Nephron (organoid): Measurements from ENCODE around the gene MLYCD.

Experiments
- H3K27ac Mint-ChIP-seq, 3 experiments: 2 replicates each; pipeline ENCODE4 v1.8.0; 2020; ENCODE audit warnings: mixed read lengths in 3 of 3, mild to moderate bottlenecking in 2 of 3, moderate library complexity in 1 of 3
- H3K27me3 Mint-ChIP-seq: 2 replicates; pipeline ENCODE4 v1.8.0; 2021; ENCODE audit warnings: low read depth, mild to moderate bottlenecking, moderate library complexity, mixed read lengths
- H3K36me3 Mint-ChIP-seq: 2 replicates; pipeline ENCODE4 v1.8.0; 2020; ENCODE audit warnings: low read depth, mixed read lengths
- H3K4me1 Mint-ChIP-seq: 2 replicates; pipeline ENCODE4 v1.8.0; 2020; ENCODE audit warnings: mixed read lengths
- H3K4me3 Mint-ChIP-seq, 3 experiments: 2 replicates each; pipeline ENCODE4 v1.8.0; 2020; ENCODE audit warnings: mild to moderate bottlenecking in 3 of 3, mixed read lengths in 3 of 3, moderate library complexity in 2 of 3
- H3K9me3 Mint-ChIP-seq: 2 replicates; pipeline ENCODE4 v1.8.0; 2020; ENCODE audit warnings: mixed read lengths
- TF ChIP-seq, protein P1 (sequence below), 3 experiments: fragments of 200-600 bp; sonication (generic); IDR thresholded peaks; one replicate each; pipeline ENCODE4 v1.5.0; 2021; ENCODE audit warnings: antibody characterized with exemption in 3 of 3; ENCODE audit not compliant: unreplicated experiment in 3 of 3

The MLYCD gene

DNA sequence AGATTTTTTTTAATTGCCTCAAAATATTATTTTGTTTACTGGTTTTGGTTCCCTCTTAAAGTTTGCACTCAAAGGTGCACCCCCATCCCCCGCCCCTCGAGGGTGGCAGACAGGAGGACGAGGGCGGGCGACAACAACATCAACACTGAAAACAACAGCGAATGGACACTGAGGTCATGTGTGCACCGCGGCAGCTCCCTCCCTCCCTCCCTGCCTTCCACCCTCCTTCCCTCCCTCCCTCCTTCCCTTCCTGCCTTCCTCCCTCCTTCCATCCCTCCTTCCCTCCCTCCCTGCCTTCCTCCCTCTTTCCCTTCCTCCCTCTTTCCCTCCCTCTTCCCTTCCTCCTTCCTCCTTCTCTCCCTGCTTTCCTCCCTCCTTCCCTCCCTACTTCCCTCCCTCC is 52.6 kb downstream of the MLYCD start:
- Mint-ChIP-seq H3K27me3 (peaks cover 13% of the 10 kb centered on the region), H3K36me3 (no peaks in the 10 kb centered on the region), H3K4me1 (peaks cover 12% of the 10 kb centered on the region), H3K4me3 (no peak overlapping the region), H3K9me3 (no peaks in the 10 kb centered on the region), H3K27ac (no peak overlapping the region)
- TF ChIP-seq, protein P1, sequence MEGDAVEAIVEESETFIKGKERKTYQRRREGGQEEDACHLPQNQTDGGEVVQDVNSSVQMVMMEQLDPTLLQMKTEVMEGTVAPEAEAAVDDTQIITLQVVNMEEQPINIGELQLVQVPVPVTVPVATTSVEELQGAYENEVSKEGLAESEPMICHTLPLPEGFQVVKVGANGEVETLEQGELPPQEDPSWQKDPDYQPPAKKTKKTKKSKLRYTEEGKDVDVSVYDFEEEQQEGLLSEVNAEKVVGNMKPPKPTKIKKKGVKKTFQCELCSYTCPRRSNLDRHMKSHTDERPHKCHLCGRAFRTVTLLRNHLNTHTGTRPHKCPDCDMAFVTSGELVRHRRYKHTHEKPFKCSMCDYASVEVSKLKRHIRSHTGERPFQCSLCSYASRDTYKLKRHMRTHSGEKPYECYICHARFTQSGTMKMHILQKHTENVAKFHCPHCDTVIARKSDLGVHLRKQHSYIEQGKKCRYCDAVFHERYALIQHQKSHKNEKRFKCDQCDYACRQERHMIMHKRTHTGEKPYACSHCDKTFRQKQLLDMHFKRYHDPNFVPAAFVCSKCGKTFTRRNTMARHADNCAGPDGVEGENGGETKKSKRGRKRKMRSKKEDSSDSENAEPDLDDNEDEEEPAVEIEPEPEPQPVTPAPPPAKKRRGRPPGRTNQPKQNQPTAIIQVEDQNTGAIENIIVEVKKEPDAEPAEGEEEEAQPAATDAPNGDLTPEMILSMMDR (IDR thresholded peaks at IDR 0.05; ENCODE audit: unreplicated experiment in 3 of 3): no peak

DNA sequence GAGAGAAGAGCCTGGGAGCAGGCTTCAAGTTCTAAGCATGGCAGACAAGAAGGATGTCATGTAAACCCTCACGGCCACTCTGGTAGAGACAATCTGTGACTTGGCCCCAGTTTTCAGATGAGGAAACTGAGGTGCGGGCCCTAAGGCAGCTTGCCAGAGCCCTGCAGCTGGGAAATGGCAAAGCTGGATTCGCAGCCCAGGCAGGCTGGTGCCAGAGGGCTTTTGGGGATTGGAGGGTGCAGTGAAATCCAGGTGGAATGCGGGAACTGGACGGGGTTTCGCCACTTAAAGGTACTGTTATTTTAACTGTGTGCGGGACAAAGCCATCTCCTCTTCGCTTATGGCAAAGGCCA is 53.6 kb downstream of the MLYCD start:
- peak overlapping the region in 1 of 3 experiments; percentile 28 for H3K4me3 Mint-ChIP-seq
- peaks cover 16% of the 10 kb centered on the region for H3K27me3 Mint-ChIP-seq
- H3K4me1 Mint-ChIP-seq: peaks cover 12% of the 10 kb centered on the region
- TF ChIP-seq, protein P1 (IDR thresholded peaks at IDR 0.05; ENCODE audit: unreplicated experiment in 3 of 3): no peak
- H3K9me3 Mint-ChIP-seq: no peaks in the 10 kb centered on the region
- no peak overlapping the region for H3K27ac Mint-ChIP-seq
- H3K36me3 Mint-ChIP-seq: no peaks in the 10 kb centered on the region

DNA sequence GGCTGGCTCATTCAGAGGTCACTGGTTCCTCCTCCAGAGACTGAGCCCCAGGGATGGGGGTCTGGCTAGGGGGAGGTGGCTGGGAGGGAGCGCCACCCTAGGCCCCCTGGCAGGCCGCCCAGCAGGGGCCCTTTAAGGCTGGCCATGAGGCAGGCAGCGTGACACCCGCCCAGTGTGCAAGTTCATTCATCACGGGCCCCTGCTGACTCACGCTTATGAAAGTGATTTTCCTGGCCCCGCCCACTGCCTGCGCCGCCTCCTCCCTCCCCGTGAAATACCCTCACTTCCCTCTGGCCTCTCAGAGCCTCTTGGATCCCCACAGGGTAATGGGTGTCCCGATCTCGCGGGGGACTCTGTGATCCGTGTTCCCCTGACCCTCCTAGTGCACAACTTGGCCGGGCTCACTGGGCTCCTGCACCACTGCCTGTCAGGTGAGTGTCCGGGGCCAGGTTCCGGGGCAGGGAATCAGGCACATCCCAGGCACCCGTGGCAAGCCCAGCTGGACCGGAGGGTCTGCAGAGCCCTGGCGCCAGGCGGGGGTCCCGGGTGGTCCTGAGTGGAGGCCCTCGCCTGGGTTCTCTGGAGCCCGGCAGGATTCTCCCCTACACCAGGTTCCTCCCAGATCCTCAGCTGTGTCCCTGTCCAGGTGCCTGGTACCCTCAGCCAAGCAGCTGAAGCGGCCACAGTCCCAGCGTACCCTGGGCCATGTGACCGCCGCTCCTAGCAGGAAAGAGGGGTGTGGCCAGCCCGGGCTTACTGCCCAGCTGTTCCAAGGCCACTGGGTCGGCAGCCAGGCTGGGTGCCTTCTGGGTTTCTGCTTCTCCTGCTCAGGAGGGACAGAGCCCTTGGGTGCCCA is 54.3 kb downstream of the MLYCD start, which contains the start of gene OSGIN1:
TSS of gene OSGIN1 (plus strand) at position 301 of the 856 bp plus-strand sequence. CDS start 4,432 bp downstream, outside the sequence.
- Mint-ChIP-seq H3K27ac (peak within 1 kb of the TSS in 2 of 3 experiments; percentile 52 to 59), H3K9me3 (no peaks in the 10 kb centered on the region), H3K4me1 (peaks cover 13% of the 10 kb centered on the region), H3K27me3 (peaks cover 16% of the 10 kb centered on the region), H3K36me3 (no peaks in the 10 kb centered on the region), H3K4me3 (peak within 1 kb of the TSS; percentile 76 to 80 (median 78))
- TF ChIP-seq, protein P1 (IDR thresholded peaks at IDR 0.05; ENCODE audit: unreplicated experiment in 3 of 3): no peak

DNA sequence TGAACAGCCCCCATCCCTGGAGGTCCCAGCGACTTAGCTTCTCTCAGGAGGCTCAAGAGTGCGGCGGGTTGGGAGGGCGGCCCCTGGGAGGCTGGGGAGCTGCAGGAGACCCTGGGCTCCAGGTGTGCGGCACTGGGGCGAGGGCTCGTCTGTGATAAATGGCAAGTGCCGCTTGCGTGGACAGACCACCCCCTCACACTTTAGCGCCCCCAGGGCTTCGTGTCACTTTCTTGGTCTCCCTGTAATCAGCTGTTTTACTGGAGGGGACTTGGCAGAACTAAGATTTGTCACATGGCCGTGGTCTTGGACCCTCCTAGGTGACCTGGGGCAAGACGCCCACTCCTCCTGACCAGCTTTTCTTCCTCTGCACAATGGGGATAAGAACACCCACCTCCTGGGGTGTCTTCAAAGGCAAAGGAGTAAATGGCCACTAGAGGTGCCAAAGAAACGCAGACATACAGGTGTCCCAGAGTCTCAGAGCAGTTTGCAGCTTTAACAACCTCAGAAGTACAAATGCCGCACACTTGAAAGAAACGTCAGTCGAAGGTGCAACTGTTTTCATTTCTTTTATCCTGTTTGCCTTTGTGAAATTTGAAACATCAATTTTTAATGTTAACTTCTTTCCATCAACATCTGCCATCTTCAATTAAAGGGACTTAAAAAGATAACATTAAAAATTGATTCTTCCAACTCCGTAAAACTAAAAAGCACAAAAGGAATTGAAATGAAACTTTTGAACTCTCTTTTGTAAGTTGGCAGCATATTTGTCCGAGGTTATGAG is 55.1 kb downstream of the MLYCD start:
- Mint-ChIP-seq H3K4me1 (peaks cover 19% of the 10 kb centered on the region), H3K27me3 (peaks cover 16% of the 10 kb centered on the region), H3K27ac (peak overlapping the region in 2 of 3 experiments; percentile 52 to 59), H3K36me3 (no peaks in the 10 kb centered on the region), H3K4me3 (peak overlapping the region; percentile 76 to 80 (median 78)), H3K9me3 (no peaks in the 10 kb centered on the region)
- TF ChIP-seq, protein P1 (IDR thresholded peaks at IDR 0.05; ENCODE audit: unreplicated experiment in 3 of 3): peak in 2 of 3 experiments; percentile 44 to 56

DNA sequence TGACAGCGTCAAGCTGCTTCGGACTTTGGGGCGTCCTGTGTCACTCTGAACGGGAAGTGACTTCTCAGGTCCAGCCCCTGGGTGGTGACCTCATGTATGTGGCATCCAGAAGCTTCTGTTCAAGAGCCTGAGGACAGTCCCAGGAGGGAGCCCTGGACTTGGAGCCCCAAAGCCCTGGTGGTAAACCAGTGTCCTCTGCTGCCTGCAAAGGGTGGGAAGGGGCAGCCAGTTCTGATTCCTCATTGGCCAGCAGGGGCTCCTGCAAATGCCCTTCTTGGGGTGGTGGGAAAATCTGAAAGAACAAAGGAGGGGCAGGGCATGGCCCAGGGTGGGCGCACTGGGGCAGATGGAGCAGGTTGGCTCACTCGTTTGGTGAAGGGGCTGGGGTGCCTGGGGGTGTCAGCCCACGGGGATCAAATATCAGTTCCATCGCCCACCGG is 55.7 kb downstream of the MLYCD start:
- Mint-ChIP-seq H3K9me3 (no peaks in the 10 kb centered on the region), H3K4me3 (peak overlapping the region; percentile 23 to 80 (median 42)), H3K27ac (peak overlapping the region in 1 of 3 experiments; percentile 52), H3K36me3 (no peaks in the 10 kb centered on the region), H3K4me1 (peaks cover 19% of the 10 kb centered on the region), H3K27me3 (peaks cover 16% of the 10 kb centered on the region)
- TF ChIP-seq, protein P1 (IDR thresholded peaks at IDR 0.05; ENCODE audit: unreplicated experiment in 3 of 3): no peak
